H9 (cell line): Measurements from ENCODE around the gene MRPL1. TPM values are rescaled to one million over a fixed set of nuclear protein-coding genes. Genes with fewer than 3 reads are reported as not detected.

Experiments used
- DNase-seq: peaks from one replicate; pipeline ENCODE4 v3.0.0-alpha.2; 2017
- H2AFZ ChIP-seq: one replicate; pipeline ENCODE4 v1.6.1; 2013; ENCODE audit warnings: mild to moderate bottlenecking, low read length, control low read depth, moderate library complexity
- H2AK5ac ChIP-seq: 2 replicates; pipeline ENCODE4 v1.6.1; 2013; ENCODE audit warnings: low read length, control low read depth, mixed read lengths; ENCODE audit not compliant: insufficient read length
- H2BK120ac ChIP-seq: one replicate; pipeline ENCODE4 v1.6.1; 2013; ENCODE audit warnings: low read depth, mild to moderate bottlenecking, low read length, control low read depth, inconsistent platforms; ENCODE audit not compliant: poor library complexity, severe bottlenecking
- H2BK12ac ChIP-seq: 2 replicates; pipeline ENCODE4 v1.6.1; 2013; ENCODE audit warnings: low read length, control low read depth, mixed read lengths, low read depth; ENCODE audit not compliant: insufficient read length
- H2BK15ac ChIP-seq: 2 replicates; pipeline ENCODE4 v1.6.1; 2013; ENCODE audit warnings: low read depth, low read length, control low read depth
- H2BK20ac ChIP-seq: one replicate; pipeline ENCODE4 v1.6.1; 2013; ENCODE audit warnings: low read depth, mild to moderate bottlenecking, low read length, control low read depth, inconsistent platforms; ENCODE audit not compliant: poor library complexity, severe bottlenecking
- H2BK5ac ChIP-seq: 2 replicates; pipeline ENCODE4 v1.6.1; 2013; ENCODE audit warnings: low read length, control low read depth, mixed read lengths; ENCODE audit not compliant: insufficient read length
- H3K14ac ChIP-seq: 2 replicates; pipeline ENCODE4 v1.6.1; 2013; ENCODE audit warnings: low read length, control low read depth; ENCODE audit not compliant: insufficient read depth
- H3K18ac ChIP-seq: 2 replicates; pipeline ENCODE4 v1.6.1; 2013; ENCODE audit warnings: low read depth, mild to moderate bottlenecking, mixed read lengths, low read length, control low read depth; ENCODE audit not compliant: insufficient read length
- H3K23ac ChIP-seq: 2 replicates; pipeline ENCODE4 v1.6.1; 2013; ENCODE audit warnings: low read length, control low read depth, mixed read lengths, low read depth; ENCODE audit not compliant: insufficient read length
- H3K23me2 ChIP-seq: 2 replicates; pipeline ENCODE4 v1.6.1; 2013; ENCODE audit warnings: low read depth, mild to moderate bottlenecking, mixed read lengths, low read length, control low read depth; ENCODE audit not compliant: insufficient read length, poor library complexity, severe bottlenecking
- H3K27ac ChIP-seq: 2 replicates; pipeline ENCODE4 v1.5.1; 2013; ENCODE audit warnings: low read length, control low read depth, mixed read lengths, low read depth; ENCODE audit not compliant: insufficient read length
- H3K27me3 ChIP-seq: 2 replicates; pipeline ENCODE4 v1.6.1; 2013; ENCODE audit warnings: low read length, control low read depth, inconsistent platforms; ENCODE audit not compliant: insufficient read depth
- H3K4ac ChIP-seq: 2 replicates; pipeline ENCODE4 v1.6.1; 2013; ENCODE audit warnings: low read depth, mild to moderate bottlenecking, control low read depth, inconsistent platforms, low read length, moderate library complexity
- H3K4me1 ChIP-seq: 2 replicates; pipeline ENCODE4 v1.6.1; 2013; ENCODE audit warnings: low read length, control low read depth, inconsistent platforms; ENCODE audit not compliant: insufficient read depth
- H3K4me2 ChIP-seq: 2 replicates; pipeline ENCODE4 v1.6.1; 2013; ENCODE audit warnings: low read length, control low read depth, mixed read lengths; ENCODE audit not compliant: insufficient read length, insufficient read depth
- H3K56ac ChIP-seq: 2 replicates; pipeline ENCODE4 v1.6.1; 2013; ENCODE audit warnings: low read depth, mild to moderate bottlenecking, mixed read lengths, low read length, control low read depth; ENCODE audit not compliant: insufficient read length
- H3K79me1 ChIP-seq: 2 replicates; pipeline ENCODE4 v1.6.1; 2013; ENCODE audit warnings: low read depth, mild to moderate bottlenecking, moderate library complexity, low read length, control low read depth, inconsistent platforms; ENCODE audit not compliant: insufficient read depth, poor library complexity, severe bottlenecking
- H3K79me2 ChIP-seq: 2 replicates; pipeline ENCODE4 v1.6.1; 2013; ENCODE audit warnings: low read length, control low read depth, inconsistent platforms; ENCODE audit not compliant: insufficient read depth
- H3K9ac ChIP-seq: 2 replicates; pipeline ENCODE4 v1.6.1; 2013; ENCODE audit warnings: low read length, control low read depth, mixed read lengths; ENCODE audit not compliant: insufficient read length; ENCODE audit errors: extremely low read depth
- H3K9me3 ChIP-seq: one replicate; pipeline ENCODE4 v1.6.1; 2013; ENCODE audit warnings: low read depth, low read length, inconsistent platforms; ENCODE audit not compliant: control insufficient read depth
- H3T11ph ChIP-seq: one replicate; pipeline ENCODE4 v1.6.1; 2013; ENCODE audit warnings: mild to moderate bottlenecking, low read length, control low read depth, inconsistent platforms
- H4K20me1 ChIP-seq: one replicate; pipeline ENCODE4 v1.6.1; 2013; ENCODE audit not compliant: control insufficient read depth, insufficient read length, insufficient read depth
- H4K5ac ChIP-seq: 2 replicates; pipeline ENCODE4 v1.6.1; 2013; ENCODE audit warnings: low read depth, mild to moderate bottlenecking, mixed read lengths, low read length, control low read depth; ENCODE audit not compliant: insufficient read length
- H4K8ac ChIP-seq: replicated peaks from 2 replicates; pipeline ENCODE4 v1.6.1; 2013; ENCODE audit warnings: low read length, control low read depth, mixed read lengths, low read depth; ENCODE audit not compliant: insufficient read length
- H4K91ac ChIP-seq: 2 replicates; pipeline ENCODE4 v1.6.1; 2013; ENCODE audit warnings: low read depth, mild to moderate bottlenecking, moderate library complexity, mixed read lengths, low read length, control low read depth; ENCODE audit not compliant: insufficient read length
- H3K27ac Mint-ChIP-seq, 3 experiments: 2 replicates in 2 of 3; 3 replicates in 1 of 3; pipeline ENCODE4 v1.8.0; 2020 to 2021; ENCODE audit warnings: mixed read lengths in 3 of 3, mild to moderate bottlenecking in 1 of 3, moderate library complexity in 1 of 3
- H3K27me3 Mint-ChIP-seq: 2 replicates; pipeline ENCODE4 v1.8.0; 2021; ENCODE audit warnings: low read depth, mild to moderate bottlenecking, moderate library complexity, mixed read lengths
- H3K36me3 Mint-ChIP-seq, 3 experiments: 2 replicates in 2 of 3; 3 replicates in 1 of 3; pipeline ENCODE4 v1.8.0; 2020 to 2021; ENCODE audit warnings: low read depth in 3 of 3, mixed read lengths in 3 of 3; ENCODE audit not compliant: insufficient read depth in 1 of 3
- H3K4me1 Mint-ChIP-seq, 2 experiments: 2 replicates each; pipeline ENCODE4 v1.8.0; 2020; ENCODE audit warnings: mixed read lengths in 2 of 2
- H3K4me3 Mint-ChIP-seq, 2 experiments: 2 replicates in 1 of 2; 3 replicates in 1 of 2; pipeline ENCODE4 v1.8.0; 2020 to 2021; ENCODE audit warnings: mild to moderate bottlenecking in 2 of 2, mixed read lengths in 2 of 2, moderate library complexity in 1 of 2
- H3K9me3 Mint-ChIP-seq, 2 experiments: 2 replicates in 1 of 2; 3 replicates in 1 of 2; pipeline ENCODE4 v1.8.0; 2020; ENCODE audit warnings: mild to moderate bottlenecking in 2 of 2, mixed read lengths in 2 of 2, moderate library complexity in 1 of 2
- CTCF ChIP-seq: fragments of 200-600 bp; sonication (generic); conservative IDR thresholded peaks from 3 replicates; pipeline ENCODE4 v1.8.0; 2021; ENCODE audit warnings: antibody characterized with exemption, mild to moderate bottlenecking
- WGBS: extraction: QIAGEN DNeasy Blood & Tissue Kit; methylation state at CpG from one replicate; pipeline ENCODE4 v1.1.7; 2013; ENCODE audit warnings: missing lambda C conversion rate, low lambda C conversion rate, mixed read lengths; ENCODE audit not compliant: insufficient read length; ENCODE audit errors: extremely low coverage; 5-methylcytosine and 5-hydroxymethylcytosine counted together
- total RNA-seq: library from RNA; stranded (reverse); gene quantifications from 2 replicates; pipeline ENCODE4 v1.2.1, GENCODE V29; 2021

MRPL1 gene
- total RNA-seq, 1 experiment from 2014 or later: 39.0 TPM

- no peaks in the 10 kb centered on the region for H3K79me2 ChIP-seq
- no peak overlapping the region for H3K23ac ChIP-seq
- H2BK120ac ChIP-seq: no peak overlapping the region
- no peak overlapping the region for H4K91ac ChIP-seq
- no peak overlapping the region for H3K14ac ChIP-seq
- TF ChIP-seq CTCF: no peak
- H2AFZ ChIP-seq: no peak overlapping the region
- H4K8ac ChIP-seq: no peak overlapping the region
- Mint-ChIP-seq H3K9me3 (no peaks in the 10 kb centered on the region), H3K4me1 (peaks cover 0 to 3% of the 10 kb centered on the region in 2 experiments; a peak in 2 of 4 replicates), H3K4me3 (no peak overlapping the region), H3K36me3 (peaks cover 0 to 4% (median 0%) of the 10 kb centered on the region in 3 experiments; a peak in 2 of 7 replicates), H3K27me3 (no peaks in the 10 kb centered on the region), H3K27ac (no peak overlapping the region)
- H2BK12ac ChIP-seq: no peak overlapping the region
- H2AK5ac ChIP-seq: no peak overlapping the region
- no peaks in the 10 kb centered on the region for H3K27me3 ChIP-seq
- no peak overlapping the region for H3K56ac ChIP-seq
- H2BK5ac ChIP-seq: no peak overlapping the region
- no peaks in the 10 kb centered on the region for H3K4me1 ChIP-seq
- H3K27ac ChIP-seq: no peak overlapping the region
- no peak overlapping the region for H2BK20ac ChIP-seq
- no peaks in the 10 kb centered on the region for H3K79me1 ChIP-seq
- H2BK15ac ChIP-seq: no peak overlapping the region
- H3K9ac ChIP-seq: no peak overlapping the region
- WGBS: no CpG with 5 or more reads among the region's 2 CpGs
- no peak for DNase-seq
- no peak overlapping the region for H3K18ac ChIP-seq
- H3K4ac ChIP-seq: no peak overlapping the region
- no peak overlapping the region for H4K5ac ChIP-seq
- H3K4me2 ChIP-seq: no peak overlapping the region
- H3K23me2 ChIP-seq: no peaks in the 10 kb centered on the region
- no peak overlapping the region for H3T11ph ChIP-seq
- H4K20me1 ChIP-seq: no peaks in the 10 kb centered on the region
- no peaks in the 10 kb centered on the region for H3K9me3 ChIP-seq
Measured at GRCh38 chr4:77958897-77959296, 96.3 kb downstream of the MRPL1 start.
